Measurements from ENCODE around the gene PARP14.
"Not testable (repeated sequence)": the region's sequence is repeated elsewhere in the genome, so short reads cannot be mapped to it uniquely, and the experiment has no call there.

GRCh38 chr3:122682778-122683411, 2.3 kb downstream of the PARP14 start:
- not testable (repeated sequence) for TF ChIP-seq EZH2phosphoT487 (IDR thresholded peaks at IDR 0.05; ENCODE audit: borderline replicate concordance, low read length); CTCF (conservative IDR thresholded peaks at IDR 0.05; ENCODE audit: low read depth, low read length)
